GM18873 (cell line): ENCODE data around the gene OSBPL9.
A peak's percentile ranks its signal among the peaks of the same experiment; 100 is the strongest.
"Not testable (repeated sequence)": the region's sequence is repeated elsewhere in the genome, so short reads cannot be mapped to it uniquely, and the experiment has no call there.

Experiments used
- ATAC-seq: cut with Tn5 transposase; IDR thresholded peaks from one replicate; pipeline ENCODE4 v1.9.1; 2021; ENCODE audit warnings: mild to moderate bottlenecking, moderate library complexity, moderate number of reproducible peaks; ENCODE audit not compliant: unreplicated experiment, low FRiP score

Gene OSBPL9

GRCh38 chr1:51699391-51699790 is 82.5 kb downstream of the OSBPL9 start:
- no peak for ATAC-seq

- ATAC-seq = not testable (repeated sequence)
Measured at GRCh38 chr1:51701782-51702181, 84.9 kb downstream of the OSBPL9 start.

DNA sequence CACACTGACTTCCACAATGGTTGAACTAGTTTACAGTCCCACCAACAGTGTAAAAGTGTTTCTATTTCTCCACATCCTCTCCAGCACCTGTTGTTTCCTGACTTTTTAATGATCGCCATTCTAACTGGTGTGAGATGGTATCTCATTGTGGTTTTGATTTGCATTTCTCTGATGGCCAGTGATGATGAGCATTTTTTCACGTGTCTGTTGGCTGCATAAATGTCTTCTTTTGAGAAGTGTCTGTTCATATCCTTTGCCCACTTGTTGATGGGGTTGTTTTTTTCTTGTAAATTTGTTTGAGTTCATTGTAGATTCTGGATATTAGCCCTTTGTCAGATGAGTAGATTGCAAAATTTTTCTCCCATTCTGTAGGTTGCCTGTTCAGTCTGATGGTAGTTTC is 85.3 kb downstream of the OSBPL9 start:
- not testable (repeated sequence) for ATAC-seq

GRCh38 chr1:51705035-51705434 is 88.1 kb downstream of the OSBPL9 start:
- ATAC-seq = no peak

GRCh38 chr1:51708911-51709760 is 92.2 kb downstream of the OSBPL9 start:
- ATAC-seq = no peak

GRCh38 chr1:51709951-51710350 is 93.1 kb downstream of the OSBPL9 start:
- ATAC-seq = no peak

- ATAC-seq = no peak
Measured at GRCh38 chr1:51712590-51712989, 95.7 kb downstream of the OSBPL9 start.

DNA sequence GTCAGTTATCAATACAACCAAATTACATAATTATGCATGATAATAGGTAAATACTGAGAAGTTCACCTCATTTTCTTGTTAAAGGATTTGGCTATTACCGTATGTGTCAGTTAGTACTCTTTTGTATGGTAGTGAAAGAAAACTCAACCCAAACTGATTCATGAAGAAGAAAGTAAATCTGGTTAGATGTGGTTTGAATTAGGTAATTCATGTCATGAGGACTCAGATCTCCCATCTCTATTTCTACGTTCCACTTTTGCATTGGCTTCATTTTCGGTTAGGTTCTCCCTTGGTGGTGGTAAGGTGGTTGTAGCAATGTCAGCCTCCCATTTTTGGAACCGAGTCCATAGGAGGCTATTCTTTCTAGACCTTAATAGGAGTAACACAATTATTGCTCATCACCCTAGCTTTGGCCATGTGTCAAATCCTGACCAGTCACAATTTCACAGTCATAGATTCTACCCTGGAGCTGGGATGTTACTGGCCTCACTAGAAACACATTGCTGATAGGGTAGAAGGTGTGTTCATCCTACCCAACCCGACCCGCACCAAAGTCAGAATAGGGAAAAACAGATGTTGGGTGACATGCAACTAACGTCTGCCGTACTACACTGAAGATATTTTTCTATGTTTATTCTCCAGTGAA is 97.6 kb downstream of the OSBPL9 start:
- ATAC-seq = no peak

GRCh38 chr1:51715369-51715768 is 98.5 kb downstream of the OSBPL9 start:
- ATAC-seq = no peak

DNA sequence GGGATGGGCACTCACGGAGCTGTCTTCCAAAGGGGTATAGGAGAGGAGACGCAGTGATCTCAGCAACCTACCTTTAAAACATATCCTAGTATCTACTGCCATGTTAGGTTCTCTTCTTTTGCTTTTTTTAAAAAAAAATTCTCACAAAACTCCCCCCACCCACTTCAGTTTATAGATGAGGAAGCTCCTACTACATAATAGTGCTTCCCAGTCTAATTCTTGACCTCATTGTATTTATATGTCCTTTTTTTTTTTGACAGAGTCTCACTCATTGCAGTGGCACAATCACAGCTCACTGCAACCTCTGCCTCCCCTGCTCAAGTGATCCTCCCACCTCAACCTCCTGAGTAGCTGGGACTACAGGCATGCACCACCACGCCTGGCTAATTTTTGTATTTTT is 99.9 kb downstream of the OSBPL9 start:
- no peak for ATAC-seq

DNA sequence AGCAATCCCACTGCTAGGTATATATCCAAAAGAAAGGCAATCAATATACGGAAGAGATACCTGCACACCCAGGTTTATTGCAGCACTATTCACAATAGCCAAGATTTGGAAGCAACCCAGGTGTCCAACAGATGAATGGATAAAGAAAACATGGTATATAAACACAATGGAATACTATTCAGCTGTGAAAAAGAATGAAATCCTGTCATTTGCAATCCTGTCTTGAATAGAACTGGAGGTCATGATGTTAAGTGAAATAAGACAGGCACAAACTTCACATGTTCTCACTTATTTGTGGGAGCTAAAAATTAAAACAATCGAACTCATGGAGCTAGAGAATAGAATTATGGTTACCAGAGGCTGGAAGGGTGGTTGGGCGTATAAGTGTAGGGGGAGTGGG is 101.0 kb downstream of the OSBPL9 start:
- ATAC-seq = no peak

DNA sequence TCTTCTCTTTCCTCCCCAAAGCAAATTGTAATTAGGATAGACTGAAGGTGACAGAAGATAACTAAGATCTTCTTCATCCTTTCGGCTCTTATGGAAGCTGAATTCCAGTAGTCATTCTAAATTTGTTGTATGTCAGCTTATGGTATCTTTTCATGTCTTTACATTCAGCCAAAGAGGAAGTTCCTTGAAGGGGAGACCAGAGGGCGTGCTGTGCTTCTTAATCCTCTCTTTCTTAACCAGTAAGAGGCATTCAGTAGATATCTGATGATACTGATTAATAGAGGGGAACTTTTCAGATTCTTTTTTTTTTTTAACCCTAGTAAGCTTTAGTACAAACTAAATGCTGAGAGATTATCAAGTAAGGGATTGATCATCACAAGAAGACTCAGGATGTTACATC is 102.3 kb downstream of the OSBPL9 start:
- ATAC-seq = no peak

- ATAC-seq = no peak
Measured at GRCh38 chr1:51724797-51725196, 107.9 kb downstream of the OSBPL9 start.

DNA sequence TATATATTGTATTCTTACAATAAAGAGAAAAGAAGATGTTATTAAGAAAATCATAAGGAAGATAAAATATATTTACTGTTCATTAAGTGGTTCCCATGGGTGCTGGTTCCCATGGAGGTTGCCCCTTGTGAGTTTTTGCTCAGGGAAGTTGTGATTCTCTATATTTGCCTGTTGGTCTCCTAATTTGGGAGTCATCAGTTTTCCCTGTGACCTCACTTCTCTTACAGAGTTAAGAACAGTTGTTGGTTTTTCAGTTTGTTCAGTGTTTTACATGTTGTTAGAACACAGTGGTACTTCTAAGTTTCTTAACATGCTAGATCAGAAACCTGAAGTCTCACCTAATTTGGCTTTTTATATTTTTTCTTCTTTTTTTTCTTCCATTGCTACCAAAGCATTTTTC is 109.2 kb downstream of the OSBPL9 start:
- no peak for ATAC-seq

DNA sequence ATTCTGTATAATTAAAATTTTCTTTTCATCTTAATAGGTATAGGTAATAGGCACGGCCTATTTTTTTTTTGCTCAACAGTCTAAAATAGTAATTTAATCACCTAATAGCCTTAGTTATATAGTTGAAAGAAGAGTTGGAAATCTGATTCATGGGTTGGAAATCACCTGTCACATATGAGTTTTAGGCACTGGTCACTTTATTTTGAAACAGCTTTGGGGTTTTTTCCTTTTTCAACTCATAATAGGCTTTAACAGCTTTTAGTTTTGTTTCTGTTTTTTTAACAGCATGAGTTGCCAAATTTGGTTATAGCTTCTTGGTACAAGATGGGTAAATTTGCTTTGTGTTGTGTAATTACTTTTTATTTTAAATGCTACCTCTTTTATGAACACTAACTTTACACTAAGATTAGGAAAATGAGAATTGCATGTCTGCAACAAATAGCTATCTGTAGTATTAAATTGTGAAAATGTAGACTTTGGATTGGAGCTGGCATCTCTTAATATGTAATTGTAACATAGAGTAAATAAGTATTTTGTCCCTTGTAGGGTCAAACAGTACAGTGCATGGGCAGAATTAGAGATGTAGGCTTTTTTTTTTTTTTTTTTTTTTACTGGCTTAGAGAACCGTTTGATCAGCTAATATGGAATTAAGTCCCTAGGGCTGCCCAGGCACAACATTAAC is 109.8 kb downstream of the OSBPL9 start:
- ATAC-seq = no peak

DNA sequence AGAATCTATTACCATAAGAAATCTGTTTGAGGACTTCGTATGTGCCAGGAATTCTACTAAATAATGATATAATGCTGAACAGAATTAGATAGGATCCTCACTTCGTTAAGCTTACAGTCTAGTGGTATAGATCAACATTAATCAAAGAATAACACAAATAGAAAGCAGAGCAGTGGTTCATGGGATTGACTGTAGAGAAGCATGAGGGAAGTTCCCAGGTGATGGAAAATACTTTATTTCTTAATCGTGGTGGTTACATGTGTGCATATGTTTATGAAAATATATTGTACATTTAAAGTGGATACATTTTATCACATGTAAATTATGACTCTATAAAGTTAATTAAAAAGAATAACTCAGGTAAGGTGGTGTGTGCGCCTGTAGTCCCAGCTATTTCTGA is 110.5 kb downstream of the OSBPL9 start:
- no peak for ATAC-seq

DNA sequence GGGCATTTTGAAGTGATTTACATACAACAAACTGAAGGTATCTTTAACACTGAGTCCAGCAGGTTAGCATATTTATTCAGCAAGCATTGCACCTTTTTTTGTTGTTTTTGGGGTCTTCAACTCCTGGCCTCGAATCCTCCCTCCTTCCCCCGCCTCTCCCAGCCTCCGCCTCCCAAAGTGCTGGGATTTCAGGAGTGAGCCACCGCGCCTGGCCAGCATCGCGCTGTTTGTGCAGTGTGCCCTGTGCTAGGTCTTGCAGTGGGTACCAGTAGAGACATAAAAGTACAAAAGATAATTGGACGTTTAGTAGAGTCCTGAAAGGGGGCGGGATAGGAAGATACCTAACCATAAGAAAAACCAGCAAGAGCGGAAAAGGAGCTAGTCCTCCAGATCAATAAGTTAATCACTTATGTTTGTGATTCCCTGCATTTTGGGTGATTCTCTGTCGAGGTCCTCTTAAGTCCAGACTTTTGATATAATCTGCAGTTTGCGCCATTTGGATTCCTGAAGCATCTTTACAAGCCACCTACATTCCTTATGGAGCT is 111.8 kb downstream of the OSBPL9 start:
- ATAC-seq = no peak

- ATAC-seq = peak; percentile 92
Measured at GRCh38 chr1:51729156-51729823, 112.4 kb downstream of the OSBPL9 start.

DNA sequence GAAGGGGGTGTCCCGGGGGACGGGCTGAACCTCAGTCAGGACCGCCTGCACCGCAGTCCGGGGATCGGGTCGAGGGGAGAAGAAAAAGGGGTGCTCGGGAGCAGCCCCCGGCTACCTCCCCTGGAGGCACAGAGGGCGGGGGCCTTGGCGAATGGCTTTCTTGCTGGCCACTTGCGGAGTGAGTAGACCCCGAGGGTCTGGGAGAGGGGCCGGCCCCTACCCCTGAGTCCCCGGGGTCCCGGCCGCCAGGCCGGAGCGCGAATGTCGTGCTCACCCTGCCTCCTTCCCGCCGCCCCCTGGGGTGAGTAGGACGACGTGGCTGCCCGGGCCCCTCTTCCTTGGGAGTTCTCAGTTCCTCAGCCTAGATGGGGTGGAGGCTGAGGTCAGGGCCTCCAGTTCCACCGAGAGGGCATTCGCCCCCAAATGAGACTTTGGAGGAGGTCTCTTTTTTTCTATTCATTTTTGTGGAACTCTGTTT is 113.0 kb downstream of the OSBPL9 start:
- ATAC-seq = peak; percentile 11

- no peak for ATAC-seq
Measured at GRCh38 chr1:51731998-51732397, 115.1 kb downstream of the OSBPL9 start.
